Neuron (in vitro differentiated cells): Measurements from ENCODE around the gene ZNF688.

ENCODE experiments used
- H2AFZ ChIP-seq: one replicate; pipeline ENCODE4 v1.6.1; 2013; ENCODE audit warnings: low read depth, mild to moderate bottlenecking, inconsistent platforms, low read length, moderate library complexity
- H3K27me3 ChIP-seq: one replicate; pipeline ENCODE4 v1.6.1; 2013; ENCODE audit warnings: low read length; ENCODE audit not compliant: insufficient read depth
- H3K36me3 ChIP-seq: one replicate; pipeline ENCODE4 v1.6.1; 2013; ENCODE audit warnings: low read length; ENCODE audit not compliant: insufficient read depth
- H3K4me1 ChIP-seq: one replicate; pipeline ENCODE4 v1.6.1; 2013; ENCODE audit warnings: low read length; ENCODE audit not compliant: insufficient read depth
- H3K4me3 ChIP-seq: 2 replicates; pipeline ENCODE4 v1.5.1; 2013; ENCODE audit warnings: mild to moderate bottlenecking, low read length, moderate library complexity
- H3K9me3 ChIP-seq: one replicate; pipeline ENCODE4 v1.6.1; 2013; ENCODE audit warnings: low read length

ZNF688 gene

GRCh38 chr16:30571445-30572322, at the start of gene ZNF688:
Gene ZNF688, minus strand, starts transcription at chr16:30571714. Its CDS starts 85 bp downstream, at chr16:30571629.
- H3K27me3 ChIP-seq = no peaks in the 10 kb centered on the region
- H3K36me3 ChIP-seq = no peaks in the 10 kb centered on the region
- H2AFZ ChIP-seq = peak within 1 kb of the TSS; percentile 87
- H3K9me3 ChIP-seq = no peaks in the 10 kb centered on the region
- peaks cover 18% of the 10 kb centered on the region for H3K4me1 ChIP-seq
- peak within 1 kb of the TSS; percentile 95 for H3K4me3 ChIP-seq

- Histone ChIP-seq H3K4me3 (no peak overlapping the region), H2AFZ (no peak overlapping the region), H3K27me3 (peaks cover 3% of the 10 kb centered on the region), H3K4me1 (peaks cover 15% of the 10 kb centered on the region), H3K9me3 (peaks cover 2% of the 10 kb centered on the region), H3K36me3 (no peaks in the 10 kb centered on the region)
Observed at GRCh38 chr16:30620169-30620568, 48.7 kb upstream of the ZNF688 start.

GRCh38 chr16:30619638-30620037, 48.1 kb upstream of the ZNF688 start:
- Histone ChIP-seq H3K27me3 (peaks cover 3% of the 10 kb centered on the region), H3K9me3 (peaks cover 2% of the 10 kb centered on the region), H3K4me1 (peaks cover 15% of the 10 kb centered on the region), H2AFZ (no peak overlapping the region), H3K4me3 (no peak overlapping the region), H3K36me3 (no peaks in the 10 kb centered on the region)

GRCh38 chr16:30619202-30619601, 47.7 kb upstream of the ZNF688 start:
- Histone ChIP-seq H2AFZ (no peak overlapping the region), H3K36me3 (no peaks in the 10 kb centered on the region), H3K9me3 (peaks cover 2% of the 10 kb centered on the region), H3K4me1 (peaks cover 15% of the 10 kb centered on the region), H3K4me3 (no peak overlapping the region), H3K27me3 (peaks cover 3% of the 10 kb centered on the region)

GRCh38 chr16:30615358-30616091, 44.0 kb upstream of the ZNF688 start:
- Histone ChIP-seq H3K4me1 (peaks cover 2% of the 10 kb centered on the region), H3K9me3 (no peaks in the 10 kb centered on the region), H2AFZ (no peak overlapping the region), H3K4me3 (no peak overlapping the region), H3K36me3 (no peaks in the 10 kb centered on the region), H3K27me3 (no peaks in the 10 kb centered on the region)

GRCh38 chr16:30609926-30610839, 38.7 kb upstream of the ZNF688 start, which contains the start of gene ZNF689:
Gene ZNF689, minus strand, starts transcription at chr16:30610389. Its CDS starts 348 bp downstream, at chr16:30610041.
- Histone ChIP-seq H3K9me3 (no peaks in the 10 kb centered on the region), H3K36me3 (peaks cover 27% of the 10 kb centered on the region), H3K27me3 (no peaks in the 10 kb centered on the region), H3K4me3 (peak within 1 kb of the TSS; percentile 76), H2AFZ (peak within 1 kb of the TSS; percentile 66), H3K4me1 (peaks cover 9% of the 10 kb centered on the region)

- Histone ChIP-seq H3K4me1 (peaks cover 9% of the 10 kb centered on the region), H3K4me3 (peak overlapping the region; percentile 76), H2AFZ (peak overlapping the region; percentile 66), H3K36me3 (peaks cover 37% of the 10 kb centered on the region), H3K9me3 (no peaks in the 10 kb centered on the region), H3K27me3 (no peaks in the 10 kb centered on the region)
Observed at GRCh38 chr16:30609002-30609925, 37.8 kb upstream of the ZNF688 start.

- Histone ChIP-seq H3K4me1 (peaks cover 9% of the 10 kb centered on the region), H2AFZ (no peak overlapping the region), H3K9me3 (no peaks in the 10 kb centered on the region), H3K4me3 (no peak overlapping the region), H3K36me3 (peaks cover 53% of the 10 kb centered on the region), H3K27me3 (no peaks in the 10 kb centered on the region)
Observed at GRCh38 chr16:30606004-30606403, 34.5 kb upstream of the ZNF688 start.

GRCh38 chr16:30605158-30605557, 33.6 kb upstream of the ZNF688 start:
- Histone ChIP-seq H3K4me3 (no peak overlapping the region), H3K27me3 (no peaks in the 10 kb centered on the region), H2AFZ (no peak overlapping the region), H3K36me3 (peaks cover 53% of the 10 kb centered on the region), H3K9me3 (no peaks in the 10 kb centered on the region), H3K4me1 (peaks cover 9% of the 10 kb centered on the region)

- H3K4me1 ChIP-seq = peaks cover 8% of the 10 kb centered on the region
- H2AFZ ChIP-seq = no peak overlapping the region
- H3K4me3 ChIP-seq = no peak overlapping the region
- H3K9me3 ChIP-seq = no peaks in the 10 kb centered on the region
- H3K36me3 ChIP-seq = peaks cover 53% of the 10 kb centered on the region
- H3K27me3 ChIP-seq = no peaks in the 10 kb centered on the region
Observed at GRCh38 chr16:30604316-30604947, 32.9 kb upstream of the ZNF688 start.

- Histone ChIP-seq H2AFZ (no peak overlapping the region), H3K4me3 (no peak overlapping the region), H3K27me3 (no peaks in the 10 kb centered on the region), H3K36me3 (peaks cover 52% of the 10 kb centered on the region), H3K9me3 (no peaks in the 10 kb centered on the region), H3K4me1 (peaks cover 3% of the 10 kb centered on the region)
Observed at GRCh38 chr16:30603945-30604315, 32.4 kb upstream of the ZNF688 start.
